Neutrophil (primary cell): ENCODE measurements around the gene MAST3.

Experiments used
- H3K27ac ChIP-seq: fragments of 200-600 bp; sonication (generic); 2 replicates; pipeline ENCODE4 v1.5.1; 2016; ENCODE audit warnings: mild to moderate bottlenecking, moderate library complexity
- H3K27me3 ChIP-seq: fragments of 200-600 bp; sonication (generic); 2 replicates; pipeline ENCODE4 v1.6.0; 2016; ENCODE audit warnings: mild to moderate bottlenecking
- H3K36me3 ChIP-seq: fragments of 200-600 bp; sonication (generic); 2 replicates; pipeline ENCODE4 v1.5.1; 2017
- H3K4me1 ChIP-seq, 2 experiments: fragments of 200-600 bp in 1 of 2; sonication (generic) in 1 of 2; 1 replicate in 1 of 2; 2 replicates in 1 of 2; pipeline versions ENCODE4 v1.5.1 to v1.6.1; 2013 to 2016; ENCODE audit warnings: low read depth in 1 of 2, low read length in 1 of 2, mild to moderate bottlenecking in 1 of 2, moderate library complexity in 1 of 2; ENCODE audit not compliant: control insufficient read depth in 1 of 2, insufficient read depth in 1 of 2
- H3K4me3 ChIP-seq, 2 experiments: fragments of 200-600 bp in 1 of 2; sonication (generic) in 1 of 2; 1 replicate in 1 of 2; 2 replicates in 1 of 2; pipeline ENCODE4 v1.5.1; 2013 to 2016; ENCODE audit warnings: low read depth in 1 of 2, low read length in 1 of 2, mild to moderate bottlenecking in 1 of 2, moderate library complexity in 1 of 2
- H3K9me3 ChIP-seq: fragments of 200-600 bp; sonication (generic); 2 replicates; pipeline ENCODE4 v1.5.1; 2016
- TF ChIP-seq, protein P1 (sequence below): fragments of 200-600 bp; sonication (generic); IDR thresholded peaks from 2 replicates; pipeline ENCODE4 v1.5.1; 2016; ENCODE audit warnings: antibody characterized with exemption

Gene MAST3

DNA sequence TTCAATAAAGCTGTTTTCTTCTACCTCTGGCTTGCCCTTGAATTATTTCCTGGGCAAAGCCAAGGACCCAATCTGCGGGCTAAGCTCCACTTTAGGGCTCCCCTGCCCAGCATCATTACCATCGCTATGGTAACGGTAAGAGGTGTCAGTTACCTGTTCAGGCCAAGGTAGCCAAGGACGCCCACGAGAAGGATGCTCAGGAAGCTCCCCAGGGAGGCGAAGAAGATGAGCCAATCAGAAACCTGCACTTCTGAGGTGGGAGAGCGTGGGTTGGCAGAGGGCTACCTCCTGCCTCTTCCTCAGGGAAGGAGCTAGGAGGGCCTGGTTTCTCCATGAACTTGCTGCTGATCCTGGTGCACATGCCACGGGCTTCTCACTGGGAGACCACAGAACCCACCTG, 35.5 kb upstream of the MAST3 start:
- H3K27me3 ChIP-seq, result peaks cover 3% of the 10 kb centered on the region
- TF ChIP-seq, protein P1, sequence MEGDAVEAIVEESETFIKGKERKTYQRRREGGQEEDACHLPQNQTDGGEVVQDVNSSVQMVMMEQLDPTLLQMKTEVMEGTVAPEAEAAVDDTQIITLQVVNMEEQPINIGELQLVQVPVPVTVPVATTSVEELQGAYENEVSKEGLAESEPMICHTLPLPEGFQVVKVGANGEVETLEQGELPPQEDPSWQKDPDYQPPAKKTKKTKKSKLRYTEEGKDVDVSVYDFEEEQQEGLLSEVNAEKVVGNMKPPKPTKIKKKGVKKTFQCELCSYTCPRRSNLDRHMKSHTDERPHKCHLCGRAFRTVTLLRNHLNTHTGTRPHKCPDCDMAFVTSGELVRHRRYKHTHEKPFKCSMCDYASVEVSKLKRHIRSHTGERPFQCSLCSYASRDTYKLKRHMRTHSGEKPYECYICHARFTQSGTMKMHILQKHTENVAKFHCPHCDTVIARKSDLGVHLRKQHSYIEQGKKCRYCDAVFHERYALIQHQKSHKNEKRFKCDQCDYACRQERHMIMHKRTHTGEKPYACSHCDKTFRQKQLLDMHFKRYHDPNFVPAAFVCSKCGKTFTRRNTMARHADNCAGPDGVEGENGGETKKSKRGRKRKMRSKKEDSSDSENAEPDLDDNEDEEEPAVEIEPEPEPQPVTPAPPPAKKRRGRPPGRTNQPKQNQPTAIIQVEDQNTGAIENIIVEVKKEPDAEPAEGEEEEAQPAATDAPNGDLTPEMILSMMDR, result no peak
- no peaks in the 10 kb centered on the region for H3K36me3 ChIP-seq
- no peaks in the 10 kb centered on the region for H3K9me3 ChIP-seq
- no peak overlapping the region for H3K27ac ChIP-seq
- H3K4me1 ChIP-seq, result peaks cover 10 to 12% of the 10 kb centered on the region in 2 experiments
- H3K4me3 ChIP-seq, result no peak overlapping the region

DNA sequence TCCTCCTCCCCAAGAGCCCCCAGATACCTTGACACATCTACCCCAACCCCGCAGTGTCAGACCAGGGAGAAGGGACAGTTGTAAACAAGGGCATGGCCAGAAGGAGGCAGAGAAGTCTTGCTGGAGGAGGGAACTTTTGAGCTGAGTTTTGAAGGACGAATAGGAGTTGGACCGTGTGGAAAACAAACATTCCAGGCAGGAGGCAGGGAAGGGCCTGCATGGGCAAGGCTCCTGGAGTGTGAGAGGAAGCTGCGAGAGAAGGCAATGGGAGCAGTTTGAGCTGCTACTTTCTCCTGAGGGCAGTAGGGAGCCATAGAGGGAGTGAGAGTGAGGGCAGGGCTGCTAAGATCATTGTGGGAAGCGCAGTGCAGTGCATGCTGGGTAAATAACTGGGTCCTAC, 34.1 kb upstream of the MAST3 start:
- Histone ChIP-seq H3K27ac (no peak overlapping the region), H3K4me3 (no peak overlapping the region), H3K9me3 (no peaks in the 10 kb centered on the region), H3K4me1 (peaks cover 3% of the 10 kb centered on the region in 2 experiments), H3K27me3 (peaks cover 3% of the 10 kb centered on the region), H3K36me3 (no peaks in the 10 kb centered on the region)
- TF ChIP-seq, protein P1, result peak; percentile 75

DNA sequence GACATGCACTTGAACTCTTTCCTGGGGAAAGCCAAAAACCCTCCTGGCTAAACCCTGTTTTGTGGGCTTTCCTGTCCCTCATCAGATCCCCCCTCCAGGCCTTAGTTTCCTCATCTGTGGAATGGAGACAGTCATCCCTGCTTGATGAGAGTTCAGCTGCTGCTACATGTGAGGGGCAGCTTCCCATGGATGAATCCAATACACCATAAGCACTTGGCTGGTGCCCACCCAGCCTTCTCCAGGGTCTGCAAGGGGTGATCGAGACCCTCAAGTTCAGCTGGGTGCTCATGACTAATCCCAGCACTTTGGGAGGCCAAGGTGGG, 32.4 kb upstream of the MAST3 start:
- no peaks in the 10 kb centered on the region for H3K9me3 ChIP-seq
- no peaks in the 10 kb centered on the region for H3K36me3 ChIP-seq
- H3K27ac ChIP-seq, result no peak overlapping the region
- TF ChIP-seq, protein P1, result no peak
- H3K27me3 ChIP-seq, result peaks cover 3% of the 10 kb centered on the region
- no peaks in the 10 kb centered on the region for H3K4me1 ChIP-seq
- H3K4me3 ChIP-seq, result no peak overlapping the region

DNA sequence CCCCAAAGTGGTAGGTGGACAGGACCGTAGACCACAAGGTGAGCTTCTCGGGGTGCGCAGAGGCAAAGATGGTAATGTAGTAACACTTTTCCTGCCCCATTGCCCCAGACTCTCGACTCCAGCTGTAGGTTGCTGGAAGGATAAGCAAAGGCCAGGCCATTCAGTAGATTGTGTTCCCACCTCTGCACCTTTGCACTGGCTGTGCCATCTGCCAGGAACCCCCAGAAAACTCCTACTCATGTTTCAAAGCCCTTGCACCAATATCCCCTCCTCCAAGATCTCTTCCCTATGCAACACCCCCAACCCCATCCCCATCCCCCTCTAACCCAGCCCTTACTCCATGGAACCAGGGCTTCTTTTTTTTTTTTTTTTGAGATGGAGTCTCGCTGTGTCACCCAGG, 29.2 kb upstream of the MAST3 start:
- no peaks in the 10 kb centered on the region for H3K9me3 ChIP-seq
- no peaks in the 10 kb centered on the region for H3K27me3 ChIP-seq
- no peak overlapping the region for H3K27ac ChIP-seq
- H3K4me1 ChIP-seq, result no peaks in the 10 kb centered on the region
- H3K36me3 ChIP-seq, result no peaks in the 10 kb centered on the region
- no peak overlapping the region for H3K4me3 ChIP-seq
- TF ChIP-seq, protein P1, result no peak

DNA sequence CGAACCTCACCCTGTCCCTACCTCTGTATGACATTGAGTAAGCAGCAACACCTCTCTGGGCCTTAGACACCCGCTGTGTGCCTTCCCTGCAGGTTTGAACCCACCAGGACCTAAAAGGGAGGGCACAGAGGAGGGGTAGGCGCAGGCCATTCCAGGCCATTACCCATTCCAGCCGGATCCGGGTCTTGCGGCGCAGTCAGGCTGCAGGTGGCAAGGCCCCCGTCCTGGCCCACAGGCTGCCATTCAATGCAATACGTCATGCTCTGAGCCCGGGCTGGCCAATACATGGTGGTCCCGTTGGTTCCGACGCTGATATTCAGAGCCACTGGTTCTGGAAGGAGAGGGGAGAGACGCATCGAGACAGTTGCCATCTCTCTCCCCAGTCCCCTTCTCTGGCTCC, 28.2 kb upstream of the MAST3 start:
- TF ChIP-seq, protein P1, result no peak
- Histone ChIP-seq H3K4me1 (no peaks in the 10 kb centered on the region), H3K27me3 (no peaks in the 10 kb centered on the region), H3K27ac (no peak overlapping the region), H3K36me3 (no peaks in the 10 kb centered on the region), H3K9me3 (no peaks in the 10 kb centered on the region), H3K4me3 (no peak overlapping the region)

DNA sequence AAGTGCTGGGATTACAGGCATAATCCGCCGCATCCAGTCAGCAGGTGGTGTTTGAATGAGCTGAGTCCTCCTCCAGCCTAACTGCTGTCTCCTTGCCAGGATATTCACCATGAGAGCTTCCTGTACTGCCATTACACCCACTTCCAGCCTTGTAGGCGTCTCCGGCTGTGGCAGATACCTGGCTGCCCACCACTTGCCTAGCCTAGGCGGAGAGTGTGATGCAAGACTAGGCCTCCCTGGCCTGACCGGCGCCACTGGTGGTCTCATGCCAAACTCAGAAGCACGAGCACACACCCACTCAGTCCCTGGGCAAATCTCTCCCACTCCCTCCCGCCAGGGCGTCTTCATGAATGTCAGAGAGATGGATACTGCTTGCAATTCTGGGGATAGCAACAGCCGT, 27.4 kb upstream of the MAST3 start:
- TF ChIP-seq, protein P1, result no peak
- Histone ChIP-seq H3K27me3 (no peaks in the 10 kb centered on the region), H3K9me3 (no peaks in the 10 kb centered on the region)

More for the DNA sequence above, 27.4 kb upstream of the MAST3 start:
- Histone ChIP-seq H3K27ac (no peak overlapping the region), H3K4me3 (no peak overlapping the region), H3K36me3 (no peaks in the 10 kb centered on the region), H3K4me1 (no peaks in the 10 kb centered on the region)
